HG03060 (cell line): ENCODE results near the gene LPCAT1.

Experiments used
- ATAC-seq: cut with Tn5 transposase; IDR thresholded peaks from one replicate; pipeline ENCODE4 v1.9.1; 2021; ENCODE audit warnings: low read depth, moderate number of reproducible peaks; ENCODE audit not compliant: unreplicated experiment

The LPCAT1 gene

DNA sequence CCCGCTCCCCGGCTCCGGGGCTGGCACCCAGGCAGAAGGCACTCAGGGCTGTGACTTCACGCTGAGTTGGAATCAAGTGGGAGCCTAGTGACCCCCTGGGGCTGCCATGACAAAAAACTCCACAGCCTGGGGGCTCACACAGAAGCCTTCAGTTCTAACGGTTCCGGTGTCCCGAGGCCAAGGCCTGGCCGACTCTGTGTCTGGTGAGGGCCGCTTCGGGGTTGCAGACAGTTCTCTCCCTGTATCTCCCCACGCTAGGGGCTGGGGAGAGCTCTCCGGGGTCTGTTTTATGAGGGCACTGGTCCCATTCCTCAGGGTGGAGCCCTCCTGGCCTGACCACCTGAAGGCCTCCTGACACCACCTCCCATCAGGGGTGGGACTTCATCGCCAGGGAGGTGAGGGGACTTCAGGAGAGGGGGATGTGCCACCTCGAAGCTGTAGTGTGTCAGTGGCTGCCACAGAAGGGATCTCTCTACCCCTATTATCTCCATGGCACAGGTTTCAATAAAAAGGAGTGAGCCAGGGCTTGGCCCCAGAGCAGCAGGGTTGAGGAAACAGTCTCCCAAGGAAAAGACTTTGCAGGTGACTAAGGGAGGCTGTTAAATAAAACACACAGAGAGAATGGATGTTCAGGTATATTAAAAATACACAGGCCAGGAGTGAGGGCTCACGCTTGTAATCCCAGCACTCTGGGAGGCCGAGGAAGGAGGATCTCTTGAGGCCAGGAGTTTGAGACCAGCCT, 77.0 kb downstream of the LPCAT1 start:
- ATAC-seq, result no peak

DNA sequence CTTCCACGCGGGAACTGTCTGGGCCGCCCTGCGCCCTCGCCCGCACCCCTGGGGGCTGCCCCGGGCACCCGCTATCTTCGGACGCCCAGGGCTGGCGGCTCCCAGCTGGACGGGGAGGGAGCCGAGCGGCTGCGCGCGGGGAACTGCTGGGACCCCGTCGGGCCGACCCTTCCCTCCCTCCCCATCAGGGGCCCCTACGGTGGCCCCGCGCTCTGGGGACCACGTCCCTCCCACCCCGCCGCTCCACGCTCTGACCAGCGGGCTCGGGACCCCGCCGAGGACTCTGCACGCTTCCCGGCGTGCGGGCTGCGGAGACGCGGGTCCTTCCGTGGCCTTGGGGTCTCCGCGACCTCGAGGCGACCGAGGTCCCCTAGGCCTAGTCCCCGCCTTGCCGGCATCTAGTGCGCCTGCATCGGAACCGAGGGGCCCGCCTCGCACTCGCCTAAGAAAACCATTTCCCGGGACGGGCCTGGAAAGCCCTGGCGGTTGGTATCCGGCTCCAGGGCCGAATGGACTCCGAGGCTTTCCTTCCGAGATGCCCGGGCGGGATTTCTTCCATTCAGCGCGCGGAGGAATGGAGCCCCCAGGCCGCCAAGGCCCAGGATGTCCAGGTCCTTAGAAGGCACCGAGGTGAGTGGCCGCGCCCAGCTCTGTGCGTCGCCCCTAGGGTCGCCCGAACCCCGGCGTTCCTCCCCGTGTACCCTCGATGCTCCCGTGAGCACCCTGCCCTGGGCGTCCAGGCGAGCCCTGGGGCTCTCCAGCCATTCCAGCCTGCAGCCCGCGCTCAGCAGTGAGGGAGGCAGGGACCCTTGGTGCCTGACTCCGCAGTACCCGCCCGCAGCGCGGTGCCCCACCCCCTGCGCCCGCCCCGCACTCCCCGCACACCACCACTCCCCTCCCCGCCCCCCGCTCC, 77.8 kb downstream of the LPCAT1 start:
- no peak for ATAC-seq

DNA sequence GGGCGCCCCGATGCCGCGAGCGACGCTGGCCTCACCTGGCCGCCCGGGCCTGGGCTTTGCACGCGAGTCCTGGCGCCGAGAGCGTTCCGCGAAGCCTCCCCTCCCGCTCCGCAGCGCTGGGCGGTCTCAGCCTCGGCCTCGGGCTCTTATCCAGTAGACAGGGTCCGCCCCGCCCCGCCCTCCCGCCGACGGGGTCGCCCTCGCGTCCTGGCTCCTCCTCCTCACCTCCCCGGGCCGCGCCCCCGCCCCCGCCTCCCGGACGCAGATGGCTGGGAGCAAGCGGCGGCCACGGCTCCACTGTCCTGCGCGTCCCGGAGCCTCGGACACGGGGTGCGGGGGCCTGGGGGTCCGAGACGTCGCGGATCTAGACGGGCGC, 78.5 kb downstream of the LPCAT1 start, which contains the start of gene SLC6A3:
SLC6A3 (minus strand) TSS at position 128 of the 376 bp plus-strand sequence. CDS start 2,243 bp downstream, outside the sequence.
- no peak for ATAC-seq

DNA sequence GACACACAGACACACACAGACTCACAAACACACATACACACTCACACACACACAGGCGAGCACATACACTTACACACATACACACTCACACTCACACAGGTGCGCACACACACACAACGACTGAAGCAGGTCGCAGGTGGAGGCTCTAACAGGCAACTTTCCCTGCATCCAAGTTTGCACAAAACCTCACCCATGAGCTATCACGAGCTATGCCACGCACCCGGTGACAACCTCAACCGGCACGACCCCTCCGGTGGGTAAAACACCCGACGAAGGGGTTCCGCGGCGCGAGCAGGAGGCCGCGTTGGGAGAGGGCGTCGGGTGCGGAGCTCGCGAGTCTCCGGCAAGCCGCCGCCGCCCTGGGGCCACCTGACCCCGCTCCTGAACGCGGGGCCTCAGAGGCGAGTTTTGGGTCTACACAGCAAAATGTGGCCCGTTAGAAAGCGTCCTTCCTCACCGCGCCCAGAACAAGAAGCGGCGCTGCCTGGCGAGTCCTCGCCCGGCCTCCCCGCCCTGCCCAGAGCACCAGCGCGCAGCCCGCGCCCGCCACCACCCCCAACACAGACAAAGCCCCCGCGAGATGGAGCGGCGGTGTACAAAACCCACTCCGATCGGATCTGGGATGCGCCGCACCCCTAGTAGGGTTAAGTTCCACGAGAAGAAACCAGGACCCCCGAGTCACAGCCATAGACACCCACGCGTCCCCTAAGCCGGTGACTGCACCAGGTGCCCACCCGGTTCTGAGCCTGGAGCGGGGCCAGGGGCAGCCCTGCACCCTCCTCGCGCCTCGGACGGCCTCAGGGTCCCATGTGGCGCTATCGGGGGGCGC, 79.2 kb downstream of the LPCAT1 start:
- no peak for ATAC-seq

DNA sequence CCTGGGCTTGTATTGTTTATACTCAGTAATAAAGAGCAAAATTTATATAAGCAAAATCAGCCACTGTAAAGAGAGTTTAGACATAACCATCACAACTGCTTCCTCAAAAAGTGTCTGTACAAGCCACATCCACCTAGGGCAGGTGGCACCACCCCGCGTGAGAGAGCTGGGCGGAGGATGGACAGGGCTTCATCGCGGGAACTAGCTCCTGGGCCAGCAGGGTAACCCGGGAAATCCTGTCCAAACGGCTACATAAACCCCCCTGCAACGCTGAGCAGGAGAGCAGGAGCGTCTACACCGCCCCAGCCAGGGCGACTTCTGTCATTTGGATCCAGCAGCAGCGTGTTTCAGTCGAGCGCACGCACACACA, 79.8 kb downstream of the LPCAT1 start:
- ATAC-seq, result no peak

DNA sequence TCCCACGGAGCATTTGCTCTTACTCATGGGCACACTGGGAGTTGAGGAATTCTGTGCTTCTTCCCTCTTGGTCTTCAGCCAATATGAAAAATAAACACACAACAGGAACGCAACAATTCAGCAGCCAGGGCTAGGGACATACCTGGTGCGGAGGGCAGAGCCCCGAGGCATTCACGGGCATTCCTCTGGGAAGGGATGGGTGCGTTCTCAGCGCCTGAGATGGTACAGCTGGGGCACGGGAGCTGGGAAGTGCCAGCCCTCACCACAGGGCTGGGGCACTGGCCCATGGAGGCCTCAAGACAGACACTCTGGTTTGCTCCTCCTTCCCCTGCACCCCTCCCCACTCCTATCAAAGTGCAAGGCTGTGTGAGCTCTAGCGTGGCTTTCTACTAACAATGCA, 80.6 kb downstream of the LPCAT1 start:
- ATAC-seq, result no peak

DNA sequence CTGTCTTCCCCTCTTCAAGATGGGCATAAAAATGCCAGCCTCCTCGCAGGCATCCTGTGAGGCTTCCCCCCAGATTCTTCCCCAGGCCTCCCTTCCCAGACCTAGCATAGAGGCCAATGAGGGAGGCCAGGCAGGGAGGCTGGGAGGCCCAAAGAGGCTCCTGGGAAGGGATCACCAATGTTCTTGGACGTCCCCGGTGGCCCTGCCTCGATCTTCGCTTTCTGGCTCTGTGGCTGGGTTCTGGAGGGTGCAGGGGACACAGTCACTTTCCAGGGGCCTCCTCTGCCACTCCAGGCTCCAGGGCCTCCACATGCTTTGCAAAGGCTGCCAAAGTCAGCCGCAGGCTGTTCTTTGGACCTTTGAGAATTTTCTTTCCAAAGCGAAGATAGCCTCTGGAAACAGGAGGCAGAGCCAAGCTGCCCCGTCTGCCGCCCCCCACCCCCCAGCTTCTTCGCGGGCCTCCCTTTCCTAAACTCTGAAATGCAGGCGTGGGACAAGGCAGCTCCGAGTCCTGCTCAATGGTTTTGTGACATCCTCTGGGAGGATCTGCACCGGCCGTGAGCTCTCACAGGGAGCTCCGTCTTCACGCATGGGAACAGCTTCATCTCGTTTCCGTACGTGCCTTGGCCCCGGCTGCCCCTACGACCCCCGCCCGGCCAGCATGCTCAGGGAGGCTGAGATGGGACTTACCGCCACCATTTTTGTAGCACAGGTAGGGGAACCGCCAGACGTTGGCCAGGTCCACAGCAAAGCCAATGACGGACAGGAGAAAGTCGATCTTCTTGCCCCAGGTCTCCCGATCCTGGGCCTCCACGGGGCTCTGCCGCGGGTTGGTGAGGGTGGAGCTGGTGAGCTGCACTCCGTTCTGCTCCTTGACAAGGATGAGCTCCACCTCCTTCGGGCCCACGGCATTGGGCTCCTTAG, 81.3 kb downstream of the LPCAT1 start:
- ATAC-seq, result no peak

DNA sequence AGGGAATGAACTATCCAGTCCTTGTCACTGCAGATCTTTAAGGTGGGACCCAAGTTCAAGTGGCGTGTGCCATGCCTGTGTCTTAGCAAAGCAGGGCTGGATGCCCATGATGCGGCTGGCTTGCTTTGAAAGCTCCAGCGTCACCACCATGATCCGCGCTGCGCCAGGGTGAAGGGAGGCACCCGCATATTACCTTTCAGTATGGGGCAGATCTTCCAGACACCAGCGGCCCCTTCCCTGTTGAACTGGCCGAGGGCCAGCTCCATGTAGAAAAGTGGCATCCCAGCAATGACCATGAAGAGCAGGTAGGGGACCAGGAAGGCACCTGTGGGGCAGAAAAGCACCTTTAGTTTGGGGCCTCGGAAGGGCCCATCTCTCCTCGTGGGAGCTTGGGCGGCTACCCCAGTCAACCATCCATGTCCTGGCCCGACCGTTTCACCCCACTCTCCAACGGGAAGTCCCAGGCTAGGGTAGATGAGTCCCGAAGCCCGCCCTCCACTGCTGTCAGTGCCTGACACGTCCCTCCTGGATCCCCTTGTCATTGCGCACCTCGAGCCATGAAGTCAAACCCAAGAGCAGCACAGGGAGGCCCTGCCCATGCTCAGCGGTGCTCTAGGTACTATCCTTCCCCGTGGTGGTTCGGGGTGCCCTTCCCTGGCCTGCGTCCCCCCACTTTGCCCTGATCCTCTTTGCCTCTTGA, 82.4 kb downstream of the LPCAT1 start:
- no peak for ATAC-seq

DNA sequence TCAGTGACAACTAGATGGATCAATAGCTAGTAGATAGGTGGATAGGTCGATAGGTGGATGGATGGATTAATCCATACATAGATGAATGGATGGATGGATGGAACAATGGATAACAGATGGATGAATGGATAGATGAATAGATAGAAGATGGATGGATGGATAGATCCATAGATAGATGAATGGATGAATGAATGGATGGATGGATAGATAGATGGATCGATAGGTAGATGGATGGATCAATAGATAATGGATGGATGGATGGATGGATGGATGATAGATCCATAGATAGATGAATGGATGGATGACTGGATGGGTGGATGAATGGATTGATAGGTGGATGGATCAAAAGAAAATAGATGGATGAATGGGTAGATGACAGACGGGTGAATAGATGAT, 83.7 kb downstream of the LPCAT1 start:
- no peak for ATAC-seq

DNA sequence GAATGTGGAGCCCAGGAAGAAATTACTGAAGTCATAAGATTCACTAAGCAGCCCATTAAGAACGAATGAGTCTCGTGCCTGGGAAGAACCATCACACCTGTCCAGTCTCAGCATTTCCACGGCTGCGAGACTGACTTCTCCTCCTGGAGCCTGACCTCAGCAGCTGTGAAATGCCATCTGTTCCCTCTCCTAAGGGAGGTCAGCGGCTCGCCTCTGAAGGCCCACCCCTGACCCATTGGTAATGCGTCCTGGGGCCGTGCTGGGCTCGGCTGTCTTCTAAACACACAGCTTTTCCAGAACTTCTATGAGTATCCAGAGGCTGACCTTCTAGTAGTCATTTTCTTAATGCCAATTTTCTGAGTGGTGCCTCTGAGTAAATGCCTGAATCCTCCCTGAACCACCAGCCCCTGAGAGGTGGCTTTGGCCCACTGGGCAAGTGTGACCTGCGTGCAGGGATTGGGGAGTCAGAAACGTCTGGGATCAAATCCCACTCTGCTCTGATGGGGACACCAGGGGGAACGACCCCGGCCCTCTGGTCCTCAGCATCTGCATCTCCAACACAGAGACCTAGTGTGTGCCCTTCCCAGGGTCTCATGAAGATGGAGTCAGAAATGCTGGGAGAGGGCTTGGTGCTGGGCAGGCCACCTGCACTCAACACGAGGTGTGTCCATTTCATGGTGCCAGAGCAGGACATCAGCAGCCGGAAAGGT, 84.2 kb downstream of the LPCAT1 start:
- no peak for ATAC-seq

DNA sequence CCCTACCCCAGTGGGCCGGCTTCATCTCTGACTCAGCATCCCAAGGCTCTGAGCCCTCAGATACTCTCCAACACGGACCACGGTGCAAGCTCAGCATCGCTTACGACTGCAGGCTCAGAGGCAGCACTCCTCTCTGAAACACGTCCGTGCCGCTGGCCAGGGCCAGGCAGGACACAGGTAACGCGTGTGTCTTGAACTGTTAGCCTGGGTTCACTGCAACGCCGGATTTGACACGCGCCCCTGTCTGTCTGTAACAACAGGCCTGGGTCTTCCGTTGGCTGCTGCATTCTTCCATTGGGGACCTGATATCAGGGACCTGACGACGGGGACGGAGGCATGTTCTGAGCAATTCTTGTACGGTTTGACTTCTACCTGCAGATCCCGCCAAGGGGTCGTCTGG, 84.9 kb downstream of the LPCAT1 start:
- no peak for ATAC-seq

DNA sequence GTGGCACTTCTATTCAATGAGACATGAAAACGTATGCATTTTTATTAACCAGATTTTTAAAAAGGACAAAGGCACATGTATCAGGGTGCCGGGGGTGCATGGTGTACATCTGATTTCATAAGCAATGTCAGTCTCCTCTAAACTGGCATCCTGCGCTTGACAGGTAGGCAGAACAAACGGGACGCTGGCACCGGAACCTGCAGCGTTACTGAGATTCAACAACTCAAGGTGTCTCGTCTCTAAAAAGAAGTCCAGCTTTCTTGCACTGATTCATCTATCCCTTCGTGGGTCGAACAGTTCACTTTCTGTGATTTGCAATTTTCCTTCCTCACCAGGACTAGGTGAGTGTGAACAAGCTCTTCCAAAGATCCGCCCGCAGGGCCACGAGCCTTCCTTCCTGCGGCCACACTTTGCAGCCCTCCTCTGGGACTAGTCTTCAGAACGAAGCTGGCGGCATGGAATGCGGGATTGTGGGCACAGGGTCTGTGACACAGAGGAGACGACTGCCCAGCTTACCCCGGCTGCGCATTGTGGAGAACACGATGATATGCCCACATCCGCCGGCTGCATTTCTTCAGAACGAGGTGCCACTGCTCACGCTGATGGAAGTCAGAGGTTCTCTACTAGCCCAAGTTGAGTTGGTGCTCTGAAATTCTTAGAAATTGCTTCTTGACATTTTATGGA, 85.7 kb downstream of the LPCAT1 start:
- no peak for ATAC-seq

DNA sequence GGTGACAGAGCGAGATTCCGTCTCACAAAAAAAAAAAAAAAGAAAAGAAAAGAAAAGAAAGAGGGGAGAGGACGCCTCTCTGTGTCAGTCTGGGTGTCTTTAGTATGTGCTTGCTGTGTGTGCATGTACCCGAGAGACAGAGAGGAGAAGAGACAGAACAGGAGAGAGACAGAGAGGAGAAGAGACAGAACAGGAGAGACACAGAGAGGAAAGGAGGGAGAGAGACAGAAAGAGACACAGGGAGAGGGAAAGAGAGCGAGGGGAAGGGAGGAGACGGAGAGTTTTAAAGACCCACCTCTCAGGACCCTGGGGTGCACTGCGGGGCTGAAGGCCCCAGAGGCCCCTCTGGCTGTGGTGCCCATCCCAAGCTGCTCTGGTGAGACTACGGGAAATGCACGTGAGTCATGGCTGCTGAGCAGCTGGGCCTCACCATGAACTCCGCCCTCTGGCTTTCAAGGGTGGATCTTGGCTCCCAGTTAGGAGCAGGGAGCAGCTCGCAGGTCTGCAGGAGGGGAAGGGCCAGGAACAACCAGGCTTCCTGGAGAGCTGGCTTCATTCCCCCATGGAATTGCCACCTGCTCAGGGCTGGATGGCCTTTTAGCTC, 86.4 kb downstream of the LPCAT1 start:
- no peak for ATAC-seq

DNA sequence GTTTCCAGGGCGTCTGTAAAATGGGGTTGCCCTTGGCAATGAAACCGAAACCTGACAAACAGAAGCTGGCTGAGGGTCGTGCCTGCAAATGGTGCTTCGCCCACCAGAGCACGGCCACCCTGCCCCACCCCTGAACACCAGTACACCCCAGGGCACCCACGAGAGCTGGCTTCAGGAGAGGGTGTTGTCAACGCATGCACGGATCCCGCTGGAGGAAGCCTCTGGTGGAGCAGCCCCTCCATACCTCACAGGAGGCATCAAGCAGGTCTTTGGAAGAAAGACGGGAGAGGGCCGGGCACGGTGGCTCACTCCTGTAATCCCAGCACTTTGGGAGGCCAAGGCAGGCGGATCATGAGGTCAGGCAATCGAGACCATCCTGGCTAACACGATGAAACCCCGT, 87.1 kb downstream of the LPCAT1 start:
- ATAC-seq, result no peak

DNA sequence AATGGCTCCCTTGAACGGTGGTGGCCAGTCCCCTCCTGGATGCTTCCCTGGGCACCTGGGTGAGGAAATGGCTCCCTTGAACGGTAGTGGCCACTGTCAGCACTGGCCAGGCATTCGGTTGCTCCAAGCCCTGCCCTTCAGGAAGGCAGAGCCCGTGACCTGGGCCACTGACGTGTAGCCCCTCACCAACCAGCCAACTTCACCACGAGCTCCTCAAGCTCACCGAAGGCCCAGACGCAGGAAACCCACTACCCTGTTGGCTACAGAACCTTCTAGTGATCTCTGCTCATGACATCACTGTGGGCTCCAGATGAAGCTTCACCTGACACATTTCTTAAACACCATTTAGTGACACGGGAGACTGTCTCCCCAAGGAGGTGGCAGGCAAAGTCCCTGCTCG, 87.7 kb downstream of the LPCAT1 start:
- ATAC-seq, result no peak

DNA sequence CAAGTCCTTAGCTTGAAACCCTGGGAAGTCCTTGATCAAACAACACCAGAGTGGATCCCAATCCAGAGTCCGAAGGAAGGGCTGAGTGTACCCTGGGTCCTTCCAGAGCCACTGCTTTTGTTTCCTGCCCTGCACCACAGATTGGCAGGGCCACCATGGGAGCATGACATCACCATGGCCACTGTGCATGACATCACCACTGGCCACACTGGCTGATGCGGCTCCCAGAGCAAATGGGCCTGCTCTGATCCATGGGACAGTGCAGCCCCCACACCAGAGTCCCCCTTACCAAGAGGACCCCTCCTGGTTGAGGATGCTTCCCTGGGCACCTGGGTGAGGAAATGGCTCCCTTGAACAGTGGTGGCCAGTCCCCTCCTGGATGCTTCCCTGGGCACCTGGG, 88.4 kb downstream of the LPCAT1 start:
- no peak for ATAC-seq

DNA sequence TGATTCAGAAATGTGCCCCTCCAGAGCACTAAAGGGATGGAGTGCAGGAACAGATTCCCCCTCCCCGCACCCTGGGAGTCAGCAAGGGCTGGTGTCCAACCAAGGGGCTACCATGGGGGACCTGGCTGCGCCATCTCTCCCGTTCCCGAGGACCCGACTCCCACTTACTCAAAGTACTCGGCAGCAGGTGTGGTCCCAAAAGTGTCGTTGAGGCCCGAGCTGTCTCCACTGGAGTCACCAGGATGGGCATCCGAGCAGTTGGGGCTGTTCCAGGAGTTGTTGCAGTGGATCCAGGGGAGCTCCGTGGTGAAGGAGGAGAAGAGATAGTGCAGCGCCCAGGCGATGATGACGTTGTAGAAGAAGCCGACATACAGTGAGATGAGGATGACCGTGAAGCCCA, 91.5 kb downstream of the LPCAT1 start:
- ATAC-seq, result no peak

DNA sequence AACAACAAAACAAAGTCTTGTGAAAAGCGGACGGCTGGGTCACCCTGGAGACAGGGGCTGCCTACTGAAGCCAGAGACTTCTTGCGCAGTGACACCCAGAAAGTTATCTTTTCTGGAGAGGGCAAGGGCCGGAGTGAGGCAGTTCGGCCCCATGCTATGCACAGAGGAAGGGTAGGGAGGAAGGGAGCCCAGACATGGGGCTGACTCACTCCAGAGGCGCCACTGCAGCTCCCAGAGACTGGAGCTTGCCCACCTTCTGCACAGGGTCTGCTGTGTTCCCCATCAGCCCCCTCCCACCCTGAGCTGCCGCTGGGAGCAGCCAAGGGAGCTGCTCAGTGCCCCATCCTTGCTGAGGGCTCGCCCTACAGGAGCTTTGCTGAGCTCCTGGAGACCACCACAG, 91.9 kb downstream of the LPCAT1 start:
- ATAC-seq, result no peak
